SK-N-MC (cell line): ENCODE results near the gene ACSS3.

ENCODE experiments used
- DNase-seq: peaks from one replicate; pipeline ENCODE4 v3.0.0-alpha.2; 2011; ENCODE audit warnings: low read depth, low spot score
- H3K27ac ChIP-seq: fragments of 200-600 bp; sonication (generic); 2 replicates; pipeline ENCODE4 v1.5.1; 2016; ENCODE audit warnings: mixed run types
- H3K36me3 ChIP-seq: fragments of 200-600 bp; sonication (generic); 2 replicates; pipeline ENCODE4 v1.6.1; 2017; ENCODE audit warnings: antibody characterized with exemption, low read length, mixed read lengths; ENCODE audit not compliant: insufficient read depth
- H3K4me3 ChIP-seq: fragments of 200-600 bp; sonication (generic); 2 replicates; pipeline ENCODE4 v1.5.1; 2016
- H3K9ac ChIP-seq: fragments of 200-600 bp; sonication (generic); 2 replicates; pipeline ENCODE4 v1.8.0; 2017; ENCODE audit warnings: mixed run types, mixed read lengths; ENCODE audit not compliant: insufficient read length
- H3K9me3 ChIP-seq: fragments of 200-600 bp; sonication (generic); 2 replicates; pipeline ENCODE4 v1.6.1; 2017; ENCODE audit warnings: low read depth, mild to moderate bottlenecking, antibody characterized with exemption, low read length, moderate library complexity, mixed read lengths
- EZH2 ChIP-seq: fragments of 200-600 bp; sonication (generic); IDR thresholded peaks from one replicate; pipeline ENCODE4 v1.6.1; 2017; ENCODE audit warnings: antibody characterized with exemption
- FOXP2 ChIP-seq: optimal IDR thresholded peaks from 2 replicates; pipeline ENCODE3; 2011; ENCODE audit warnings: mild to moderate bottlenecking, moderate library complexity; ENCODE audit not compliant: insufficient read depth; ENCODE audit errors: extremely low read length, control extremely low read depth
- POLR2AphosphoS5 ChIP-seq: IDR thresholded peaks from 2 replicates; pipeline ENCODE4 v1.6.1; 2012; ENCODE audit warnings: mild to moderate bottlenecking, low read depth, low read length, borderline replicate concordance

Gene ACSS3

DNA sequence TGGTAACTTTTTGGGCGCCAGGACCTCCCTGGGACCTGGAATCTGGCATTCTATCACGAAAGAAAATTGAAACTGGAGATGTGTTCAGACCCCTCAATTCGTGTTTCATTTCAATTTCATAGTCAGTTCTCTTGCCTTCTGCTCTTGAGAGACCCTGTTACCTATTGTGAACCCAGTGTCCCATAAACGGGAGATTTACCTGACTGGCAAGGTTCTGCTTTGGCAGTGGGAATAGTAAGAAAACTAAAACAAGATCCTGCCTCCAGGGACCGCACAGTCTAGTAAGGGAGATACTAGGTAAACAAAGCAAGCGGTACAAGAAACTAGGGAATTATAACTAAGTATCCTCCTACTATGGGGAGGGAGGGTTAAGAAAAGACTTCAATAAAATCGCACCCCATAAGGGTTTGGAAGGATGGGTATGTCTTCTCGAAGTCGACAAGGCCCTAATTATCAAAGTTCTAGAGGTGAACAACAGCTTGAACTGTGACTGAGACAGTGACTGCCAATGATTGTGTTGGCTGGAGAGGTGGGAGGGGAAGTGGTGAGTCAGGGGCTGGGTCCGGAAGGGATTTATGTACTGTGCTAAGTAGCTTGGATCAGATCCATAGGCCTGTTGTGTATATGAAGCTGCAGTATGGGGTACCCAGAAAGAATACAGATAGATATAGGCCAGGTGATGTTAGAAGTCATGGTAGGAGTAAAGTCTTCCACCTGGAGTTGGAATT lies 754 bp downstream of the ACSS3 start:
- H3K4me3 ChIP-seq: no peak overlapping the region
- TF ChIP-seq FOXP2: no peak
- no peak for TF ChIP-seq POLR2AphosphoS5
- no peak for TF ChIP-seq EZH2

DNA sequence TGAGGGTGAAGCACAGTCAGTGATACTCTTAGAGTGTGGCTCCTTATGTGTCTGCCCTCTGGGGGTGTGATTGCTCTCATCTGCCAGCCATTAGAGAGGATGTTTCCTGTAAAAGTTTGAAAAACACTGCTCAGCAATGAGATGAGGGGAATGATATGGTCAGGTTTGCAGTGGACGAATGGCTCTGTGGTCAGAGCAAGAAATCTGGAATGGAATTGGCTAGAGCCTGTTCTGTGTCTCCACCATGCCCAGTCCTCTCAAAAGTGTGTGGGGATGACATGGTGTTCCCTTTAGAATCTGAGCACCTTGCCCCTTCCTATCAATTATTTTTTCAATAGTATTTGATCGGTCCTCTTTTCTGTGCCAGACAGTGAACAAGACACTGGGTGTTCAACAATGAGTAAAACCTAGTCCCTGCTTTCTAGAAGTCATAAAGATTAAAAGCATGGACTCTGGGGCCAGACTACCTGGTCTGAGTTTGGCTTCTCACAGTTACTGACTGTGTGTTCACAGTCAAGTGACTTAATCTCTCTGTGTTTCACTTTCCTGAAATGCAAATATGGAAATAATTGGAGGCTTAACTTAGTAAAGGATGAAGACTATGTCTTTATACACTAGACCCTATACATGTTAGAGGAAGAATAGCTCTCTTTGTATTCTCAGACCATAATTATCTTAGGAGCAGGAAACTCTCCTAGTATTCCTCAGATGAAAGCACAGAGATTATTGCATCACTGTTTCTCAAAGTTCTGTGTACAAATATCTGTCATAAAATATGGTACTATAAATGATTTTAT lies 1.6 kb downstream of the ACSS3 start:
- TF ChIP-seq EZH2 (no peak), POLR2AphosphoS5 (no peak), FOXP2 (no peak)
- no peak for DNase-seq
- Histone ChIP-seq H3K4me3 (no peak overlapping the region), H3K9ac (no peak overlapping the region), H3K27ac (no peak overlapping the region), H3K36me3 (no peaks in the 10 kb centered on the region), H3K9me3 (no peaks in the 10 kb centered on the region)

More for the DNA sequence above, 754 bp downstream of the ACSS3 start:
- no peak for DNase-seq
- no peak overlapping the region for H3K27ac ChIP-seq
- H3K36me3 ChIP-seq: no peaks in the 10 kb centered on the region
- H3K9ac ChIP-seq: no peak overlapping the region
- no peaks in the 10 kb centered on the region for H3K9me3 ChIP-seq

DNA sequence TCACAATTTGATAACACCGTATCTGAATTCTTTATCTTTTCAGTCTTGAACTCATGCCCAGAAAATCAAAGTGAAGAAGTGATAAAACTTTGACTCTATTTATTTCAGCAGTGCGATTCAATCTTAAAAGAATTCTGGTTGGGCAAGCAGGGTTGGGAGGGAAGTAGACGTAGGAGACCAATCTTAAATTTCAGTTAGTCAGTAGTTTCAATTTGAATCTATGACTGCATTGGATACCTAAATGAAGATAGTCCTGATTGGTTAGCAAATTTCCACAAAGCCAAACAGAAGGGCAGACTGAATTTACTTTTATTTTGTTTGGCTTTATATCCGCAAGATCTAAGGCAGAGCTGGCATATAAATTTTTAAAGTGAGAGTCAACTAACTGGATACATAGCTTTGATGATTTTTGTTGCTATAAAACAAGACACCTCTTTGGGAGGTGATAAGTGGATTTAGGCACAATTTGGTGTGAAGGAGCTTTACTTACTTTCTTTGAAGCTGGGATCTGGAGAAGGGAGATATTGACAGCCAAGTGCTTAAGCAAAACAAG lies 2.6 kb downstream of the ACSS3 start:
- Histone ChIP-seq H3K36me3 (no peaks in the 10 kb centered on the region), H3K4me3 (no peak overlapping the region), H3K27ac (no peak overlapping the region), H3K9ac (no peak overlapping the region), H3K9me3 (no peaks in the 10 kb centered on the region)
- TF ChIP-seq FOXP2: no peak
- no peak for TF ChIP-seq EZH2
- TF ChIP-seq POLR2AphosphoS5: no peak
- no peak for DNase-seq

DNA sequence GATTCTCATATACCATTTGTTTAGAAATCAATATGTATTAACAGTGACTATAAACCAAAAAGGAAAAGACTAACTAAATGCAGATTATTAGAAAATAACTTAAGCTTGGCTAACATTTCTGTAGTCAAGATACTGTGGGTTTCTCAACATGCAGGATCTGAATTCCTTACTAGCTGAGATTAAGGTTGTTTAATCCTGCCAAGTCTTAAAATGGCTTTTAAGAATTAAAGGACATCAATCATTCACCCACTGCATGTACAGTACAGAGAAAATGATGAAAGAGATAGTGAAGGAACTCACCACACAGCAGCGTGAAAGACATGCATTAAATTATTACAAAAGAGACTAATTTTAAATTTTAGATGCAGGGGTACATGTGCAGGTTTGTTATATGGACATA lies 3.8 kb downstream of the ACSS3 start:
- Histone ChIP-seq H3K9ac (no peak overlapping the region), H3K27ac (no peak overlapping the region), H3K4me3 (no peak overlapping the region), H3K36me3 (no peaks in the 10 kb centered on the region), H3K9me3 (no peaks in the 10 kb centered on the region)
- no peak for DNase-seq
- TF ChIP-seq EZH2 (no peak), FOXP2 (no peak), POLR2AphosphoS5 (no peak)

DNA sequence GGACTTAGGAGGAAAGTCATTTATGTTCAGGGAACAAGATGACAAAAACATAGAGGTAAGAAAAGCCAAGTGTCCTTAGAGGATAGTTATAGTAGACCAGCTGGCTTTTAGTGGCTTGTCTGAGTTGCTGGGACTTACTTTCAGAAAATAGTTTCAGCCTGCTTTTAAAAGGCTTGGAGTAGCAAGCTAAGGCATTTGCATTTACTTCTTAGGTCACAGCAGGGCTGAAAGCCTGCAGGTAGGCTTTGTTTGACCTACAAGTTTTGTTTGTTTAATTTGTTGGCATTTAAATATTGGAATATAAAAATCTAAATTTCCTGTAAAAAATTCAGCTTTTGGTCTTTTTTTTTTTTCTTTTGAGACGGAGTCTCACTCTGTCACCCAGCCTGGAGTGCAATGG lies 5.1 kb downstream of the ACSS3 start:
- Histone ChIP-seq H3K27ac (no peak overlapping the region), H3K9me3 (no peaks in the 10 kb centered on the region), H3K4me3 (no peak overlapping the region), H3K36me3 (no peaks in the 10 kb centered on the region), H3K9ac (no peak overlapping the region)
- no peak for DNase-seq
- TF ChIP-seq EZH2 (no peak), POLR2AphosphoS5 (no peak), FOXP2 (no peak)

DNA sequence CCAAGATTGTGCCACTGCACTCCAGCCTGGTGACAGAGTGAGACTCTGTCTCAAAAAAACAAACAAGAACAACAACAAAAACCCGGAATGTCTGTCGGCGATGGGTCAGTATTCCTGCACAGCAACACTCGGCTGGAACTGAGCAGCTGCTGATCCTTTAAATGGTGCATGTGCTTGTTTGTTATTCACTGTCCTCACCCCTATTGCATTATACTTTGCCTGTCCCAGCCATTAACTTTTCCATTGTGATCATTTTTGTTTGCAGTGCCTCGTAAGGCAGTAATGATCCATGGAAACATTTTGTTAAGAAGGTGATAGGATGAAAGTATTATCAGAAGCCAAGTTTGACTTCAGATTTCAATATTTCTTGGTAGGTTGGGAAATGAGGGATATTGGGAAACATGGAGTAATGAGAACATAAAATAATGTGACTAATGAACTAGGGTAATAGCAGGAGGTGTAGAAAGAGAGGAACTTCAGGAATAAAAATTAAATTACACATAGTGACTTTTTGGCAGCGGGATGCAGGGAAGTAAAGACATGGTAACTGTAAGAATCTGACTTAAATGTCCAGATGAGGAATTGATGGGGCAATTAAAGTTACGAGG lies 6.1 kb downstream of the ACSS3 start:
- no peak for DNase-seq

DNA sequence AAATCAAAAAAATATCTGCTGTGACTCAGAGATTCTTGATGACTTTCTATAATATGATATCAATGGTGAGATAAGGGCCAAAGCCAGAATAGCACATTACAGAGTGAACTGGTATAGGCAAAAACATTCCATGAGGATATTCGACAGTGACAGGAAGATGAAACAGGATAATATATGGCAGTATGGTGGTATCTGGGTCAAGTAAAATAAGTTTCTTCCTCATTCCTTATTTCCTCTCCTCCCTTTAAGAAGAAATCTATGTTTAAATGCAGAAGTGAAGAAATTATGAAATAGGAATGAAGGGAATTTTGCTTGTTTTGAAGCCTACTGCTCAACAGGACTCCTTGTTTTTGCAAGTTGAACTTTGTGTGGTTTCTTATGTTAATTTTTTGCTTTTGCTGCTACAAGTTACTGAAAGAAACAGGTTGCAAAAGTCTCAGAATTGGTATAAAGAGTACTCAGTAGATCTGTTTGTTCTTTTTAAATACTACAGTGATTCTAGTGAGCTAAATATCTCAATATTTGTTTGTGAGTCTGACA lies 7.0 kb downstream of the ACSS3 start:
- Histone ChIP-seq H3K9ac (no peak overlapping the region), H3K9me3 (no peaks in the 10 kb centered on the region), H3K4me3 (no peak overlapping the region), H3K36me3 (no peaks in the 10 kb centered on the region), H3K27ac (no peak overlapping the region)
- TF ChIP-seq POLR2AphosphoS5 (no peak), FOXP2 (no peak), EZH2 (no peak)
- no peak for DNase-seq

More for the DNA sequence above, 6.1 kb downstream of the ACSS3 start:
- no peak overlapping the region for H3K9ac ChIP-seq
- no peaks in the 10 kb centered on the region for H3K9me3 ChIP-seq
- H3K36me3 ChIP-seq: no peaks in the 10 kb centered on the region
- no peak overlapping the region for H3K27ac ChIP-seq
- H3K4me3 ChIP-seq: no peak overlapping the region
- no peak for TF ChIP-seq EZH2
- no peak for TF ChIP-seq FOXP2
- no peak for TF ChIP-seq POLR2AphosphoS5

DNA sequence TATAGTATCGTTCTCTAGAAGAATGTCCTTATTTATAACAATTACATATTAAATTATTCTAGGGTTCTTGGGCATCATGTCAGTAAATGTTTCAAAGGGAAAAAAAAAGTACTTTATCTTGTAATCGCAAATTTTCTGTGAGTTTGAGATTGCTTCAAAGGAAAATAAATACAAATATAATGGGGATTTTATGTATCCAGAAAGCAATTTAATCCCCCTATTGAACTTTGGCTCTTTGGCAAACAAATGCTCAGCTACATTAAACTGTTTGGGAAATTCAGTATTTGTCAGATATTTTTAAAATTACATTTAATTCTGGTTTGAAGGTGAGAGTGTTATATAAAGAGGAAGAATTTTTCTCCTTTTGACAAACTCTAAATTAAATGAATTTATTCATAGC lies 8.0 kb downstream of the ACSS3 start:
- no peak overlapping the region for H3K9ac ChIP-seq
- no peak overlapping the region for H3K4me3 ChIP-seq
- H3K9me3 ChIP-seq: no peaks in the 10 kb centered on the region
- TF ChIP-seq EZH2: no peak
- no peak for TF ChIP-seq FOXP2
- no peak for TF ChIP-seq POLR2AphosphoS5
- no peaks in the 10 kb centered on the region for H3K36me3 ChIP-seq
- H3K27ac ChIP-seq: no peak overlapping the region
- DNase-seq: no peak
